Cerebellar nuclear complex (tissue), 1 donor: ENCODE measurements around the gene ZNF697.

Source experiments
- DNase-seq, 2 experiments: peaks; one replicate each; lab custom pipeline; 2025; lab: John Stamatoyannopoulos, UW

The ZNF697 gene

GRCh38 chr1:119662034-119662437, 14.0 kb upstream of the ZNF697 start:
- no peak for DNase-seq

- DNase-seq: no peak
Measured at GRCh38 chr1:119660253-119661083, 12.4 kb upstream of the ZNF697 start.

- DNase-seq: no peak
Measured at GRCh38 chr1:119659628-119660027, 11.6 kb upstream of the ZNF697 start.

- DNase-seq: no peak
Measured at GRCh38 chr1:119656410-119656955, 8.4 kb upstream of the ZNF697 start.

GRCh38 chr1:119655154-119655553, 7.1 kb upstream of the ZNF697 start:
- DNase-seq: no peak

- DNase-seq: no peak
Measured at GRCh38 chr1:119653839-119654170, 5.7 kb upstream of the ZNF697 start.

- DNase-seq: no peak
Measured at GRCh38 chr1:119653135-119653838, 5.2 kb upstream of the ZNF697 start.

- DNase-seq: no peak
Measured at GRCh38 chr1:119652587-119652986, 4.5 kb upstream of the ZNF697 start.

GRCh38 chr1:119651641-119652040, 3.6 kb upstream of the ZNF697 start:
- no peak for DNase-seq

GRCh38 chr1:119651133-119651532, 3.1 kb upstream of the ZNF697 start:
- no peak for DNase-seq

- DNase-seq: no peak
Measured at GRCh38 chr1:119648620-119649004, 546 bp upstream of the ZNF697 start.

GRCh38 chr1:119647228-119647733, 785 bp downstream of the ZNF697 start:
- DNase-seq: no peak

GRCh38 chr1:119646521-119647227, 1.4 kb downstream of the ZNF697 start:
- no peak for DNase-seq

- no peak for DNase-seq
Measured at GRCh38 chr1:119639109-119639508, 9.0 kb downstream of the ZNF697 start.

- DNase-seq: no peak
Measured at GRCh38 chr1:119637710-119638109, 10.4 kb downstream of the ZNF697 start.

GRCh38 chr1:119636491-119637089, 11.5 kb downstream of the ZNF697 start:
- DNase-seq: no peak

GRCh38 chr1:119635811-119636390, 12.2 kb downstream of the ZNF697 start:
- DNase-seq: no peak

- DNase-seq: no peak
Measured at GRCh38 chr1:119634016-119634415, 14.1 kb downstream of the ZNF697 start.

- DNase-seq: no peak
Measured at GRCh38 chr1:119633575-119633974, 14.5 kb downstream of the ZNF697 start.

GRCh38 chr1:119632841-119633240, 15.2 kb downstream of the ZNF697 start:
- DNase-seq: no peak

- DNase-seq: no peak
Measured at GRCh38 chr1:119632103-119632490, 16.0 kb downstream of the ZNF697 start.
